NCI-H510A treated with DMSO at 0.1 percent for 48 hours (cell line): ENCODE data around the gene DGKD.
A peak's percentile ranks its signal among the peaks of the same experiment; 100 is the strongest.
"Not testable (repeated sequence)": the region's sequence is repeated elsewhere in the genome, so short reads cannot be mapped to it uniquely, and the experiment has no call there.

Source experiments
- DNase-seq: peaks from one replicate; lab custom pipeline; 2025; lab: John Stamatoyannopoulos, UW

Gene DGKD

GRCh38 chr2:233386382-233387041 lies 32.2 kb downstream of the DGKD start:
- DNase-seq, result no peak

GRCh38 chr2:233387225-233387624 lies 32.9 kb downstream of the DGKD start:
- DNase-seq, result no peak

- DNase-seq, result no peak
These were observed 33.6 kb downstream of the DGKD start for GRCh38 chr2:233387667-233388528.

GRCh38 chr2:233389601-233390125 lies 35.4 kb downstream of the DGKD start:
- DNase-seq, result no peak

- no peak for DNase-seq
These were observed 41.4 kb downstream of the DGKD start for GRCh38 chr2:233395687-233396086.

GRCh38 chr2:233396726-233397665 lies 42.7 kb downstream of the DGKD start:
- DNase-seq, result not testable (repeated sequence)

DNA sequence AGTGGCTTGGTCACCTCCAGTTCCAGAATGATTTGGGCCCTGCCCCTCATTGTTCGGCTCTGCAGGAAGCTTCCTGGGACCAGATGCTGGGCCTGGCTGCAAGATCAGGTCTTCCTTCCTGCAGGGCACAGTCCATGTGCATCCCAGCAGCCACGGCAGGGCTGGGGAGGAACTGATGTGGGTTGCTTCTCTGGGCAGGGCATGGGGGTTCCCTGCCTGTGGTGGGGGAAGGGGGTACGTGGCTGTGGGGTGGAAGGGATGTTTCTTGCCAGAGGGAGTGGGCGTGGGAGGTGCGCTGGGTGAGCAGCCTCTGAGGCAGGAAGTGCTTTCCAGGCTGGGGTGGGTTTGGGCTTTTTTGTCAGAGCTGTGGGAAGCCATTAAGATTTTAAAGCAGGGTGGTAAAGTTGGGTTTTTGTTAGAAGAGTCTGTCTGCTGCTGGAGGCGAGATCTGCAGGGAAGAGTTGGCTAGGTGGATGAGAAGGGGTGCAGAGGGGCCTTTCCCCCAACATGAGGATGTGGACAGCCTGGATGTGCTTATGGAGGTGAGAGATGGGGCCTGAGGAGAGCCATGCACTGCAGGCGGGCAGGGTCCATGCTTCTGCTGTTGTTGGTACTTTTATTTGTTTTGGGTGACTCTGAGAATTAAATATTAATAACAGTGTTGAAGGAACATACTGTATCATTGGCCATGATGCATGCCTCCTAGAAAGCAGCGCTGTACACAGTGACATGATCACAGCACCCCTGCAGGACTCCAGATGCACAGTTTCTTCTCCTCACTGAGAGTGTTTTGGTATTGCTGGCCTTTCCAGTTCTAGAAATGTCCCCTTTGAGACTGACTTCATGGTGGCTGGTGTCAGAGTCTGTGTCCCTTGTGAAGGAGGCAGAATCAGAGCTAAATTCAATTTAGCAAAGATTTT lies 45.3 kb downstream of the DGKD start:
- DNase-seq, result no peak

GRCh38 chr2:233400341-233400740 lies 46.0 kb downstream of the DGKD start:
- DNase-seq, result no peak

GRCh38 chr2:233400961-233401360 lies 46.7 kb downstream of the DGKD start:
- no peak for DNase-seq

DNA sequence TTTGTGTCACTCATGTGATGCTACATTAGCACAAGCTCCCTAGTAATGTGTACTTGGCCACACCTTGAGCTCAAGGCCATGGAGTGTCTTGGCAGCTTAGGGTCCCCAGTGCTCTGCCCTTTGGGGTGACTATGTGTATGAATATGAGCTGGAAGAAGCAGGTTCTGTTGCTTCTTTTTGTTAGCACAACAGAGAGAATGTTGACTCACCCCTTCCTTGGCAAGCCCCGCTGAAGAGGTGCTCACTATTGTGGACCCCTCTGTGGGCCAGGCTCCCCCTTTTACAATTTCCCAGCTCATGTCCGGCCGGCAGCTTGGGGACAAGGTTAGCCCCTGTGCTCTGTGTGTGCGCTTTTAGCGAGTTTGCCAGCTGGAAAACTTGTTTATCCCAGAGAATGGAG lies 48.1 kb downstream of the DGKD start:
- no peak for DNase-seq

- no peak for DNase-seq
These were observed 48.5 kb downstream of the DGKD start for GRCh38 chr2:233402789-233403188.

DNA sequence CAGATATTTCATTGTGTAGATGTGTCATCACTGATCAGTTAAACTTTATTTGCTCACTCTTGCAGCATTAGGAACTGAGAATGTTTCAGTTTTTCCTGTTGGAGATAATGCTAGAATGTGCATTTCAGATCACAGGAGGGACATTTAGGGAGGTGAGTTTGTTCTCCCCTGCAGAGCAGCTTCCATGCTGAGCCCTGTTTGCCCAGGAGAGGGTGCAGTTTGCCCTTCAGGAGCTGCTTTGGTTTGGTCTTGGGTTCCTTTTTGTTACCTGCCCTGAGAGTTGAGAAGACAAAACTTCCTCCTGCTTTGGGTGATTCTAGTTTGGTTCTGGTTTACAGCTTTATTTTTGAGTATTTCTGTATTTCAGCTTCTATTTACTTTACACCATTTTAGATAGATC lies 49.9 kb downstream of the DGKD start:
- DNase-seq, result peak; percentile 16

DNA sequence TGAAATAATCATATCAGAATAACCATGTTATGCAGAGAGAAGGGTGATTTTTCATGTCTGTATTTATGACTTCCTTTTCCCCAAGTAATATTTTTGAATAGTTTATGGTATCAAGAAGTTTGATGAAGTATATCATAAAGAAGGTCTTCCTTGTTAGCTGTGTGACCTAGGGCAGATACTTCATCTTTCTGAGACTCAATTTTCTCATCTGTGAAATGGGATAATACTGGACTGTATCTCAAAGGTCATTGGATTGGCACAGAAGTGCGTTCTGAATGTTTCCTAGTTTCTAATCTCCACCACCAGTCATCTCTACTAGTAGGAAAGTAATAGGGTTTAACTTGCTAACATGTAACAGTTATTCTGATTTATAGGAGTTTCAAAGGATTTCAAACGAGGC lies 52.6 kb downstream of the DGKD start:
- no peak for DNase-seq

DNA sequence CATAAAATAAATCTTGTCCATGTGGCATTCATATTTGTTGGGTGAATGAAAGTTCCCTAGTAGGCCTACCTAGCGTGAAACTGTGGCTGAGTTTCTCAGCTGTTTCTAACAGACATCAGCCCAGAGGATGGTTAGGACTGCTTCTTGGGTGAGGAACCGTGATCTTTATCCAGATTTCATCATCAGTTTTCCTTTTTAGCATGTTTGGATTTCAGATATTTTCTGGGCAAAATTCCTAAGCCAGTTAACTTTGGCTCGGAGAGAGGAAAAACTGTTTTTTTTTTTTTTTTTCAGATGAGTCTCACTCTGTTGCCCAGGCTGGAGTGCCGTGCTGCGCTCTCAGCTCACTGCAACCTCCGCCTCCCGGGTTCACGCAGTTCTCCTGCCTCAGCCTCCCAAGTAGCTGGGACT lies 53.5 kb downstream of the DGKD start:
- no peak for DNase-seq

GRCh38 chr2:233408366-233409285 lies 54.3 kb downstream of the DGKD start:
- DNase-seq, result no peak

DNA sequence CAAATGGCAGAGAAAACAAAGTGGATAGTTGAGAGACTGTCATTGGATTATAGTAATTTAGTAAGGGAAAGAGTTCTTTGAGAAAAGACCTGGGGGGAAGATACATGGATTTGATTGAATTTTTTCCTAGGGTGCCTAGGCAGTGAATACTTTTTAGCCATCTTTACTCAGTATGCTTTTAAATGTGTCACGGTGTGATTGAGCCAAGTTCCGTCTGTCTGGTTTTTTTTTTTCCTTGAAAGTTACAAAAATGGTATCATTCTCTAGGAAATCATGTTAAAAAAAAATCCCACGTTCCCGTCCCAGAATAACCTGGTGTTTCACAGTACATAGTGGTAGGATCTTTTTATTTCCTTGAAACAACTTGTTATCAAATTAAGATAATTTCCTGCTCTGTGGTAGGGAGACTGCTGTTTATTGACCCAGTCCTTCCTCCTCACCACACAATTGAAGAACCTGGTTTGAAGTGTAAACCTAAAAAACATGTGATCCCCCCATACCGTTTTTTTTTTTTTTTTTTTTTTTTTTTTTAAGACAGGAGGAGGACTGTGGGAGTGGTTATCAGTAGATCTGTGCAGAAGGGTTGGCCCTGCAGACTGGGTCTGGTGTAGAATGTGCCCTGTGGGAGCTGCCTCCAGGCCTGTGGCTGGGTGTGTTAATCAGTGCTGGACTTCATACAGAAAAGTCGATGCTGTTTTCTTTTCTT lies 55.1 kb downstream of the DGKD start:
- no peak for DNase-seq

DNA sequence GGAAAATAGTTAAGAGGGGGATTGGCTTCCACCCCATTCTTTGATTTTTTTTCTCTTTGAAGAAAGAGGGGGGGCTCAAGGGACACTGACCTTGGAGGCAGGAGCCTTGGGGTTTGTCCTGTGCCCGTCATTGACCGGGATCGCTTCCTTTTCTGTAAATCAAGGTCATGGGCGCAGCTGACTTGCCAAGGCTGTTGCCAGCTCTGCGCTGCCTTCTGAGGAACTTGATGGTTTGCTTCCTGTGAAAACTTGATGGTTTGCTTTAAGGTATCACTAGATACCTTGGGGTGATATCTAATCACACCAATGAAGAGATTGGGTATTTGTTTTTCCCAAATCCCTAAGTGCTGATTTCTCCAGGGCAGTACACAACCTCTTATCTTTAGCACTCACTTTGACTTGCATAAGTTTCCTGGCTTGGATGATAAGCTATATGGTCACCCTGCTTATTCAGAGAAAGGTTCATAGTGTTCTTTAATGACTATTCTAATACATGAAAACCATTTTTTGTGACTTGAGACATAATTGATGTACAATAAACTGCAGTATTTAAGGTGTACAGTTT lies 56.0 kb downstream of the DGKD start:
- no peak for DNase-seq

DNA sequence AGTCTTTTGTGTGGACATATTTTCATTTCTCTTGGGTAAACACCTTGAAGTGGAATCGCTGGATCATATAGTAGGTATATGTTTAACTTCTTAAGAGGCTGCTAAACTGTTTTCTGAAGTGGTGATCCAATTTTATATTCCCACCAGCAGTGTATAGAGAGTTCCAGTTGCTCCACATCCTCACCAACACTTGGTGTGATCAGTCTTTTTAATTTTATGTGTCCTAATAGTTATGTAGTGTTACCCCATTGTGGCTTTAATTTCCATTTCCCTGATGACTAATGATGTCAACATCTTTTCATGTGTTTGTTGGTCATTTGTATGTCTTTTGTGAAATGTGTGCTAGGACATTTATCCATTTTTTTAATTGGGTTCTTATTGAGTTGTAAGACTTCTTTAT lies 56.9 kb downstream of the DGKD start:
- no peak for DNase-seq

DNA sequence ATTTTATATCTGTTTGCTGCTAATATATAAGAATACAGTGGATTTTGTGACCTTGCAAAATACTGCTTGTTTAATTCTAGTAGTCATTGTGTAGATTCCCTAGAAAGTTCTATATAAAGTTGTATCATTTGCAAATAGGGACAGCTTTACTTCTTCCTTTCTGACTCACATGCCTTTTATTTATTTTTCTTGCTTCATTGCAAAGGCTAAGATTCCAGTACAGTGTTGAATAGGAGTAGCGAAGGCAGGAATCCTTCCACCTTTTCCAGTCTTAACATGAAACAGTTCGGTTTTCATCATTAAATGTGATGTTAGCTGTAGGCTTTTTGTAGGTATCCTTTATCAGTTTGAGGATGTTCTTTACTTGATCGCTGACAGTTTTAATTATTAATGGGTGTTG lies 58.1 kb downstream of the DGKD start:
- no peak for DNase-seq
